ENCODE results near the gene PRTFDC1. TPM values are rescaled to one million over a fixed set of nuclear protein-coding genes. Genes with fewer than 3 reads are reported as not detected.

The PRTFDC1 gene
- total RNA-seq, 3 donors from 2014 or later (not counting 1 experiment from before 2014, with no cell fraction given) = 1.2 to 1.9 (median 1.4) TPM

- no peaks in the 10 kb centered on the region for H3K27me3 Mint-ChIP-seq (ENCODE audit: low read depth in 2 of 2)
- WGBS (ENCODE audit: insufficient coverage) = 39% methylated on average over 5 of the region's 5 CpGs
- intact Hi-C loops (cut with micrococcal nuclease) = no loop called here
- peak in 1 of 2 donors; percentile 42 for DNase-seq
- no peaks in the 10 kb centered on the region for H3K36me3 Mint-ChIP-seq
- peak overlapping the region; percentile 79 for H3K27ac ChIP-seq (ENCODE audit: low read length)
- H3K4me1 Mint-ChIP-seq = peaks cover 33 to 59% of the 10 kb centered on the region in 2 donors
- no peaks in the 10 kb centered on the region for H3K36me3 ChIP-seq (ENCODE audit: control insufficient read depth, insufficient read depth, low read length)
- H3K4me1 ChIP-seq (ENCODE audit: control insufficient read depth, insufficient read depth, low read length) = peaks cover 25% of the 10 kb centered on the region
- H3K9me3 ChIP-seq (ENCODE audit: control insufficient read depth, insufficient read depth, low read length) = no peaks in the 10 kb centered on the region
- ATAC-seq = peak; percentile 61 to 75 (median 67)
- peak overlapping the region; percentile 22 for H3K4me3 ChIP-seq (ENCODE audit: low read length)
- TF ChIP-seq, protein P1, sequence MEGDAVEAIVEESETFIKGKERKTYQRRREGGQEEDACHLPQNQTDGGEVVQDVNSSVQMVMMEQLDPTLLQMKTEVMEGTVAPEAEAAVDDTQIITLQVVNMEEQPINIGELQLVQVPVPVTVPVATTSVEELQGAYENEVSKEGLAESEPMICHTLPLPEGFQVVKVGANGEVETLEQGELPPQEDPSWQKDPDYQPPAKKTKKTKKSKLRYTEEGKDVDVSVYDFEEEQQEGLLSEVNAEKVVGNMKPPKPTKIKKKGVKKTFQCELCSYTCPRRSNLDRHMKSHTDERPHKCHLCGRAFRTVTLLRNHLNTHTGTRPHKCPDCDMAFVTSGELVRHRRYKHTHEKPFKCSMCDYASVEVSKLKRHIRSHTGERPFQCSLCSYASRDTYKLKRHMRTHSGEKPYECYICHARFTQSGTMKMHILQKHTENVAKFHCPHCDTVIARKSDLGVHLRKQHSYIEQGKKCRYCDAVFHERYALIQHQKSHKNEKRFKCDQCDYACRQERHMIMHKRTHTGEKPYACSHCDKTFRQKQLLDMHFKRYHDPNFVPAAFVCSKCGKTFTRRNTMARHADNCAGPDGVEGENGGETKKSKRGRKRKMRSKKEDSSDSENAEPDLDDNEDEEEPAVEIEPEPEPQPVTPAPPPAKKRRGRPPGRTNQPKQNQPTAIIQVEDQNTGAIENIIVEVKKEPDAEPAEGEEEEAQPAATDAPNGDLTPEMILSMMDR (IDR thresholded peaks at IDR 0.05) = no peak
- peak overlapping the region; percentile 91 to 92 for H3K27ac Mint-ChIP-seq
- no peaks in the 10 kb centered on the region for H3K27me3 ChIP-seq (ENCODE audit: control insufficient read depth, insufficient read depth, low read length)
- no peaks in the 10 kb centered on the region for H3K9me3 Mint-ChIP-seq
- H3K4me3 Mint-ChIP-seq = peak overlapping the region; percentile 85
Observed at GRCh38 chr10:24894309-24894708, 58.1 kb downstream of the PRTFDC1 start.

- TF ChIP-seq, protein P1 (IDR thresholded peaks at IDR 0.05) = no peak
- no peak for DNase-seq
- Histone ChIP-seq H3K27me3 (ENCODE audit: control insufficient read depth, insufficient read depth, low read length) (no peaks in the 10 kb centered on the region), H3K27ac (ENCODE audit: low read length) (no peak overlapping the region), H3K9me3 (ENCODE audit: control insufficient read depth, insufficient read depth, low read length) (no peaks in the 10 kb centered on the region), H3K4me3 (ENCODE audit: low read length) (no peak overlapping the region), H3K4me1 (ENCODE audit: control insufficient read depth, insufficient read depth, low read length) (peaks cover 34% of the 10 kb centered on the region), H3K36me3 (ENCODE audit: control insufficient read depth, insufficient read depth, low read length) (no peaks in the 10 kb centered on the region)
- WGBS (ENCODE audit: insufficient coverage) = 100% methylated on average over 2 of the region's 2 CpGs
- Mint-ChIP-seq H3K27ac (peak overlapping the region; percentile 7 to 92), H3K27me3 (ENCODE audit: low read depth in 2 of 2) (no peaks in the 10 kb centered on the region), H3K4me3 (no peak overlapping the region), H3K4me1 (peaks cover 44 to 59% of the 10 kb centered on the region in 2 donors), H3K9me3 (no peaks in the 10 kb centered on the region), H3K36me3 (no peaks in the 10 kb centered on the region)
- intact Hi-C loops (cut with micrococcal nuclease) = no loop called here
- no peak for ATAC-seq
Observed at GRCh38 chr10:24893127-24893526, 59.3 kb downstream of the PRTFDC1 start.

GRCh38 chr10:24891823-24892222, 60.6 kb downstream of the PRTFDC1 start:
- Histone ChIP-seq H3K27me3 (ENCODE audit: control insufficient read depth, insufficient read depth, low read length) (no peaks in the 10 kb centered on the region), H3K4me3 (ENCODE audit: low read length) (no peak overlapping the region), H3K36me3 (ENCODE audit: control insufficient read depth, insufficient read depth, low read length) (no peaks in the 10 kb centered on the region), H3K4me1 (ENCODE audit: control insufficient read depth, insufficient read depth, low read length) (peaks cover 45% of the 10 kb centered on the region), H3K27ac (ENCODE audit: low read length) (no peak overlapping the region), H3K9me3 (ENCODE audit: control insufficient read depth, insufficient read depth, low read length) (no peaks in the 10 kb centered on the region)
- Mint-ChIP-seq H3K4me1 (peaks cover 50 to 62% of the 10 kb centered on the region in 2 donors), H3K9me3 (peaks cover 0 to 4% of the 10 kb centered on the region in 2 donors), H3K27ac (no peak overlapping the region), H3K36me3 (no peaks in the 10 kb centered on the region), H3K27me3 (ENCODE audit: low read depth in 2 of 2) (no peaks in the 10 kb centered on the region), H3K4me3 (no peak overlapping the region)
- 100% methylated on average over 1 of the region's 1 CpG for WGBS (ENCODE audit: insufficient coverage)
- ATAC-seq (no peak), DNase-seq (no peak)
- TF ChIP-seq, protein P1 (IDR thresholded peaks at IDR 0.05) = no peak
- intact Hi-C loops (cut with micrococcal nuclease) = no loop called here

DNA sequence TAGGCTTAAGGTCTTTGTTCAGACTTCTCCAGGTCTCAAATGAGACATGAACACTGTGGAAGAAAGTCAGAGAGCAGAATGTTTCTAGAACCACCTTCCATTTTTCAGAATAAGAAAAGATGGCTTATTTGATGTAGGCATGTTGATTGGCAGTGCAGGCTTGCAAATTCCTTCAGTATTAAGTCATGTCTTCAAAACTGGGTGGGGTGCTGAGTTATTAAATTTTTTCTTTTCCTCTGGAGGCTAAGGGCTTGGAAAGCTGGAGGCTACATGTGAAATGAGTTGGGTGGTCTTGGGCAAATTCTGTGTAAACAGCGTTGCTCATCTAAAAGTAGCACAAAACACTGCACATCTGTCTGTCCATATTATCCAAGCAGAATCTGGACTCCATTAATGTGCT, 62.8 kb downstream of the PRTFDC1 start:
- H3K4me3 Mint-ChIP-seq = peak overlapping the region; percentile 37
- DNase-seq (no peak), ATAC-seq (no peak)
- no peaks in the 10 kb centered on the region for H3K36me3 Mint-ChIP-seq
- TF ChIP-seq, protein P1 (IDR thresholded peaks at IDR 0.05) = no peak
- peaks cover 0 to 4% of the 10 kb centered on the region in 2 donors for H3K9me3 Mint-ChIP-seq
- no peak overlapping the region for H3K4me3 ChIP-seq (ENCODE audit: low read length)
- no peaks in the 10 kb centered on the region for H3K9me3 ChIP-seq (ENCODE audit: control insufficient read depth, insufficient read depth, low read length)
- H3K4me1 Mint-ChIP-seq = peaks cover 53 to 59% of the 10 kb centered on the region in 2 donors
- no peaks in the 10 kb centered on the region for H3K36me3 ChIP-seq (ENCODE audit: control insufficient read depth, insufficient read depth, low read length)
- peaks cover 39% of the 10 kb centered on the region for H3K4me1 ChIP-seq (ENCODE audit: control insufficient read depth, insufficient read depth, low read length)
- no peaks in the 10 kb centered on the region for H3K27me3 Mint-ChIP-seq (ENCODE audit: low read depth in 2 of 2)
- no CpG with 5 or more reads among the region's 1 CpG for WGBS (ENCODE audit: insufficient coverage)
- no peaks in the 10 kb centered on the region for H3K27me3 ChIP-seq (ENCODE audit: control insufficient read depth, insufficient read depth, low read length)
- peak overlapping the region; percentile 91 to 94 for H3K27ac Mint-ChIP-seq
- no peak overlapping the region for H3K27ac ChIP-seq (ENCODE audit: low read length)
- intact Hi-C loops (cut with micrococcal nuclease) = loop anchor here (5.0 kb wide), 1 partner anchor 167 kb away; the partner anchor contains the start of gene ARHGAP21

Data from natural killer cell (primary cell).